Stimulated activated naive CD8-positive, alpha-beta T cell treated with anti-CD3 and anti-CD28 coated beads, Interleukin-15, amount 100 ng/mL, for 72 hours (primary cell): ENCODE measurements around the gene CCSER2.

Experiments
- ATAC-seq: fragments of 150-1000 bp; cut with Tn5 transposase; 2 replicates; pipeline ENCODE4 v1.10.0; 2021; ENCODE audit warnings: mild to moderate bottlenecking, moderate library complexity
- DNase-seq, 2 donors: peaks; one replicate each; pipeline ENCODE4 v3.0.0; 2021 to 2022
- H3K27ac Mint-ChIP-seq, 2 donors: one replicate each; pipeline ENCODE4 v1.8.0; 2022; ENCODE audit warnings: mild to moderate bottlenecking in 2 of 2, mixed read lengths in 2 of 2, moderate library complexity in 2 of 2
- H3K27me3 Mint-ChIP-seq: one replicate; pipeline ENCODE4 v1.8.0; 2022; ENCODE audit warnings: mixed read lengths
- H3K4me1 Mint-ChIP-seq: one replicate; pipeline ENCODE4 v1.8.0; 2022; ENCODE audit warnings: mild to moderate bottlenecking, mixed read lengths
- H3K4me3 Mint-ChIP-seq, 2 donors: one replicate each; pipeline ENCODE4 v1.8.0; 2022; ENCODE audit warnings: mild to moderate bottlenecking in 2 of 2, mixed read lengths in 2 of 2, moderate library complexity in 1 of 2
- H3K9me3 Mint-ChIP-seq, 2 donors: one replicate each; pipeline ENCODE4 v1.8.0; 2022; ENCODE audit warnings: mixed read lengths in 2 of 2

The CCSER2 gene

GRCh38 chr10:84353052-84353803, 24.8 kb downstream of the CCSER2 start:
- Mint-ChIP-seq H3K4me3 (no peak overlapping the region), H3K27ac (peak overlapping the region in 1 of 2 donors; percentile 44)

GRCh38 chr10:84354623-84355022, 26.2 kb downstream of the CCSER2 start:
- H3K4me3 Mint-ChIP-seq: peak overlapping the region in 1 of 2 donors; percentile 25
- H3K9me3 Mint-ChIP-seq: no peaks in the 10 kb centered on the region
- H3K27ac Mint-ChIP-seq: peak overlapping the region in 1 of 2 donors; percentile 34
- ATAC-seq (no peak), DNase-seq (no peak)
- no peaks in the 10 kb centered on the region for H3K27me3 Mint-ChIP-seq
- peaks cover 87% of the 10 kb centered on the region for H3K4me1 Mint-ChIP-seq

More at GRCh38 chr10:84353052-84353803, 24.8 kb downstream of the CCSER2 start:
- DNase-seq (no peak), ATAC-seq (peak; percentile 39)
- peaks cover 86% of the 10 kb centered on the region for H3K4me1 Mint-ChIP-seq
- no peaks in the 10 kb centered on the region for H3K9me3 Mint-ChIP-seq
- no peaks in the 10 kb centered on the region for H3K27me3 Mint-ChIP-seq

- H3K4me1 Mint-ChIP-seq: peaks cover 87% of the 10 kb centered on the region
- ATAC-seq: no peak
- peak overlapping the region in 1 of 2 donors; percentile 0 for H3K27ac Mint-ChIP-seq
Measured at GRCh38 chr10:84355106-84355505, 26.7 kb downstream of the CCSER2 start.

GRCh38 chr10:84356928-84357327, 28.5 kb downstream of the CCSER2 start:
- Mint-ChIP-seq H3K4me1 (peaks cover 99% of the 10 kb centered on the region), H3K9me3 (no peaks in the 10 kb centered on the region), H3K4me3 (peak overlapping the region in 1 of 2 donors; percentile 6), H3K27me3 (no peaks in the 10 kb centered on the region), H3K27ac (no peak overlapping the region)
- peak in 1 of 2 donors; percentile 53 for DNase-seq
- ATAC-seq: peak; percentile 84

More at GRCh38 chr10:84355106-84355505, 26.7 kb downstream of the CCSER2 start:
- Mint-ChIP-seq H3K9me3 (no peaks in the 10 kb centered on the region), H3K27me3 (no peaks in the 10 kb centered on the region), H3K4me3 (peak overlapping the region; percentile 22 to 25)
- no peak for DNase-seq

- H3K9me3 Mint-ChIP-seq: no peaks in the 10 kb centered on the region
- ATAC-seq (peak; percentile 38), DNase-seq (no peak)
- no peak overlapping the region for H3K27ac Mint-ChIP-seq
- peak overlapping the region in 1 of 2 donors; percentile 16 for H3K4me3 Mint-ChIP-seq
- H3K4me1 Mint-ChIP-seq: peaks cover 97% of the 10 kb centered on the region
- H3K27me3 Mint-ChIP-seq: no peaks in the 10 kb centered on the region
Measured at GRCh38 chr10:84358743-84359142, 30.4 kb downstream of the CCSER2 start.

DNA sequence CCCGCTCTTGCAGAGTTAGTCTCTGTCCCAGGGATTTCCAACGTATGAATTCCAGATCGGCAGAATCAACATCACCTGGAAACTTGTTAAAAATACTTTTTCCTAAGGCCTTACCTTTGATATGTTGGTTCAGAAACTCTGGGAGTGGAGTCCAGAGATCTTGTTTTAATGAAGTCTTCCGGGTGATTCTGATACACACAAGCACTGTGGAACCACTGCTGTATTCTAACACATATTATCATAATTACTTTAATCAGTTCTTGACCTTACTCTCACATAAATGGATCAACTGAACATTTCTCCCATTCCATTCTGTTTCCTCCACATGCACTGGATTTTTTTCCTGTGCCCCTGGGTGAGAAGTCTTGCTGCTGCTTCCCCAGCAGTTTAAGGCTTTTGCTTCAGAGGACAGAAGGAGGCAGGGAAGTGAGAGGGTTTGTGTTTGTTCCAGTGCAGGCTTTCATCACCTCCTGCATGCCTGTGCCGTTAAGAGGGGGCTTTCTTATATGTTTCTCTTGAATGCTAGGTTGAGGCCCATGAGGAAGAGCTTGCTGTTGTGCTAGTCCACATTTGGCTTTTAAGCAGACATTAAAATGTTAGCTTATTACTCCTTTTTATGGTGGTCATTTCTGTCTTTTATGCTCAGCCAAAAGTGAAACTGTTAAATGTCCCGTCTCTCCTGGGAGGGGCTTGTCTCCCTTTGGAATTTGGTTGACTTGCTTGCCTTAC, 32.4 kb downstream of the CCSER2 start:
- H3K4me3 Mint-ChIP-seq: peak overlapping the region; percentile 23 to 37
- DNase-seq: no peak
- H3K4me1 Mint-ChIP-seq: peaks cover 86% of the 10 kb centered on the region

GRCh38 chr10:84365335-84365881, 37.0 kb downstream of the CCSER2 start:
- H3K4me3 Mint-ChIP-seq: no peak overlapping the region
- no peaks in the 10 kb centered on the region for H3K27me3 Mint-ChIP-seq
- no peak overlapping the region for H3K27ac Mint-ChIP-seq
- DNase-seq: no peak
- peaks cover 68% of the 10 kb centered on the region for H3K4me1 Mint-ChIP-seq
- no peaks in the 10 kb centered on the region for H3K9me3 Mint-ChIP-seq
- peak; percentile 18 for ATAC-seq

More for the DNA sequence above, 32.4 kb downstream of the CCSER2 start:
- H3K27me3 Mint-ChIP-seq: no peaks in the 10 kb centered on the region
- peak overlapping the region; percentile 7 to 48 for H3K27ac Mint-ChIP-seq
- ATAC-seq: no peak
- no peaks in the 10 kb centered on the region for H3K9me3 Mint-ChIP-seq

DNA sequence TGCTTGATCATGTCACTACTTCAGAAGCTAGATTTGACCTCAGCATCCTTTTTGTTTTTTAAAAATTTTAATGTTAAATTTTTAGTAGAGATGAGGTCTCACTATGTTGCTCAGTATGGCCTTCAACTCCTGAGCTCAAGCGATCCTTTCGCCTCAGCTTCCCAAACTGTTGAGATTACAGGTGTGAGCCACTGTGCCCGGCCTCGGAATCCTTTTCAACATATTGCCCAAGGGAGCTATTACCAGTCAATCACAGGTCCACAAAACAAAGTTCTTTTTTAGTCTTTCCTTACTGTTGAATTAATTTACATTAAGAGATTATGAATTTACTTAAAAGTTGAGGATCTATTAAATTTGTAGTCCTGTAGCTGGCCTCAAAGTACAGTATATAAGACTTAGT, 37.7 kb downstream of the CCSER2 start:
- no peaks in the 10 kb centered on the region for H3K27me3 Mint-ChIP-seq
- H3K9me3 Mint-ChIP-seq: no peaks in the 10 kb centered on the region
- H3K27ac Mint-ChIP-seq: no peak overlapping the region
- no peak overlapping the region for H3K4me3 Mint-ChIP-seq
- ATAC-seq: no peak
- no peak for DNase-seq
- peaks cover 61% of the 10 kb centered on the region for H3K4me1 Mint-ChIP-seq

DNA sequence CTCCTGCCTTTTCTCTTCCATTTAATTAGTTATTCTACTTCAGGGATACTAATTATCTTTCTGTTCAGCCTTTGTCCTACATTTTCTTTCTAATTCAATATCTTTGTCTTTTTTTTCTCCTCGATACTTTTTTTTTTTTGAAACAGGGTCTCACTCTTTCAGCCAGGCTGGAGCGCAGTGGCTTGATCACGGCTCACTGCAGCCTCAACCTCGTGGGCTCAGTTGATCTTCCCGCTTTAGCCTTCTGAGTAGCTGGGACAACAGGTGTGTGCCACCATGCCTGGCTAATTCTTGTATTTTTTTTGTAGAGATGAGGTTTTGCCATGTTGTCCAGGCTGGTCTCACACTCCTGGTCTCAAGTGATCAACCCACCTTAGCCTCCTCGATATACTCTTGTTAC, 38.9 kb downstream of the CCSER2 start:
- Mint-ChIP-seq H3K9me3 (no peaks in the 10 kb centered on the region), H3K4me3 (no peak overlapping the region), H3K4me1 (peaks cover 56% of the 10 kb centered on the region), H3K27me3 (no peaks in the 10 kb centered on the region), H3K27ac (no peak overlapping the region)
- DNase-seq (no peak), ATAC-seq (no peak)

- no peak for DNase-seq
- Mint-ChIP-seq H3K27me3 (no peaks in the 10 kb centered on the region), H3K27ac (no peak overlapping the region), H3K4me1 (peaks cover 48% of the 10 kb centered on the region), H3K4me3 (no peak overlapping the region), H3K9me3 (no peaks in the 10 kb centered on the region)
- ATAC-seq: no peak
Measured at GRCh38 chr10:84368828-84369227, 40.4 kb downstream of the CCSER2 start.

DNA sequence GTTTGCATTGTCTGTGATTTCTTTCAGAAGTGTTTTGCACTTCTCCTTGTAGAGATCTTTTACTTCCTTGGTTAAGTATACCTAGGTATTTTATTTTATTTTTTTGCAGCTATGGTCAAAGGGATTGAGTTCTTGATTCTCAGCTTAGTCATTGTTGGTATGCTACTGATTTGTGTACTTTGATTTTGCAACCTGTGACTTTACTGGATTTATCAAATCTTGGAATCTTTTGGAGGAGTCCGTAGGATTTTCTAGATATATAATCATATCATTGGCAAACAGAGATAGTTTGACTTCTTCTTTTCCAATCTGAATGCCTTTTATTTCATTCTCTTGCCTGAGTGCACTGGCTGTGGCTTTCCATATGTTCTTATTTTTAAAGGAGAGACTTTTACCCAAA, 41.9 kb downstream of the CCSER2 start:
- ATAC-seq: no peak
- Mint-ChIP-seq H3K4me3 (no peak overlapping the region), H3K4me1 (peaks cover 47% of the 10 kb centered on the region), H3K27ac (no peak overlapping the region), H3K9me3 (no peaks in the 10 kb centered on the region), H3K27me3 (no peaks in the 10 kb centered on the region)
- DNase-seq: no peak

GRCh38 chr10:84371944-84372343, 43.6 kb downstream of the CCSER2 start:
- ATAC-seq: no peak

GRCh38 chr10:84373000-84373399, 44.6 kb downstream of the CCSER2 start:
- Mint-ChIP-seq H3K4me1 (peaks cover 40% of the 10 kb centered on the region), H3K27me3 (no peaks in the 10 kb centered on the region)
- DNase-seq: no peak

More at GRCh38 chr10:84371944-84372343, 43.6 kb downstream of the CCSER2 start:
- H3K4me3 Mint-ChIP-seq: no peak overlapping the region
- peaks cover 49% of the 10 kb centered on the region for H3K4me1 Mint-ChIP-seq
- DNase-seq: no peak
- H3K27ac Mint-ChIP-seq: peak overlapping the region; percentile 8 to 50
- H3K9me3 Mint-ChIP-seq: no peaks in the 10 kb centered on the region
- no peaks in the 10 kb centered on the region for H3K27me3 Mint-ChIP-seq

DNA sequence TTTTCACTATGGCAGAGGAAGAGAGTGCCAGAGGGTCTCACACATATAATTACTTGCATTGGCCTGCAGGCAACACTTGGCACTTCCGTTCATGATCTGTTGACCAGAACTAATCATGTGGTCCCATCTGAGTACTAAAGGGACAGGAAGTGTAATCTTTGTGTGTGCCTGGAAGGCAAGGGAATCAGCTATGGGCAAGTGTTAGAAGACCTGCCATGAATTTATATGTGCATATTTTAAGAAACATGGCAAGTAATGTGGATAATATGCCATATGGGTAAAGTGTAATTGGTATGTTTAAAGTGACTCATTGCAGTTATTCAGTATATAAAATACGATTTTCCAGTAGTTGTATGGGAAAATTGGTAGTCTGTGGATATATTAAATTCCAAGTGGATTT, 46.1 kb downstream of the CCSER2 start:
- Mint-ChIP-seq H3K4me1 (peaks cover 37% of the 10 kb centered on the region), H3K27ac (no peak overlapping the region), H3K4me3 (no peak overlapping the region), H3K9me3 (no peaks in the 10 kb centered on the region), H3K27me3 (no peaks in the 10 kb centered on the region)
- DNase-seq (no peak), ATAC-seq (no peak)

More at GRCh38 chr10:84373000-84373399, 44.6 kb downstream of the CCSER2 start:
- ATAC-seq: no peak
- H3K27ac Mint-ChIP-seq: no peak overlapping the region
- no peak overlapping the region for H3K4me3 Mint-ChIP-seq
- H3K9me3 Mint-ChIP-seq: no peaks in the 10 kb centered on the region

DNA sequence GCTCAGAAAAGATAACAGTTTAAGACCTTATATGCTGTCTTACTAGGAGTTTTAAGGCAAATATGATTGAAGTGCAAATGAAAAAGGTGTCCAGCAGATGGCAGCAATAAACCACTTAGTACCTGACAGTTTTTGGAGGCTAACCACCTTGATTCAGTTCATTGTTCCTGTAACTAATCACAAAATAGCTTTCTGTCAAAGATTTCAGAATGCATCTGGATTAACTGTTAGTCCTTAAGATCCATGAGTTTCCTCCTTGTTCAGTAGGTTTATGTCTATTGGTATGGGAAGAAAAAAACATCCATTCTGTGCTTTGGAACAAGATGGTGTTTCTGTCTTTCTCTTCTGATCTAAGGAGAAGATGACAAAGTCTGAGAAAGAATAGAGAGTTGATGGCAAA, 46.6 kb downstream of the CCSER2 start:
- Mint-ChIP-seq H3K27ac (no peak overlapping the region), H3K4me1 (peaks cover 32% of the 10 kb centered on the region), H3K4me3 (no peak overlapping the region), H3K9me3 (no peaks in the 10 kb centered on the region), H3K27me3 (no peaks in the 10 kb centered on the region)
- ATAC-seq (peak; percentile 61), DNase-seq (peak; percentile 19 to 23)

DNA sequence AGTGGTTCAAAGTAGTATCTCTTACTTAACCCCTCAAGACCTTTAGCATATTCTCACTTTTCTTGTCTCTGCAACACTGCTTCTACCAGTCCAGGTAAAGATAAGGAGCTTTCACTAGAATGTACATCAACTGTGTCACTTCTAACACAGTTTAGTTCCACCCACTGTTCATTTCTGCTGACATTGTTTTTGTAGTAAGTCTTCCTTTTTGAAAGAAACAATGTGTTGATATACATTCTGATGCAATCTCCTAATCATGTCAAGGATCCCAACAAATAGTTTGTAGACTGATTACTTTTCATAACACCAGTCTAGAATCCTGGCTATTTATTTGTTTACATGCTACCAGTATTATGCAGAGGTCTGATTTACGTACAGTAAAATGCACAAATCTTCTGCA, 47.5 kb downstream of the CCSER2 start:
- Mint-ChIP-seq H3K4me3 (no peak overlapping the region), H3K27me3 (no peaks in the 10 kb centered on the region), H3K4me1 (peaks cover 35% of the 10 kb centered on the region), H3K9me3 (no peaks in the 10 kb centered on the region), H3K27ac (no peak overlapping the region)
- no peak for DNase-seq
- ATAC-seq: no peak
